GM12865 (cell line): ENCODE data around the gene YWHAQ.

Experiments
- DNase-seq: peaks from one replicate; pipeline ENCODE4 v3.0.0; 2010; ENCODE audit warnings: low read depth
- H3K4me3 ChIP-seq: 2 replicates; pipeline ENCODE4 v1.5.1; 2011; ENCODE audit warnings: mild to moderate bottlenecking, low read depth, low read length, control low read depth
- TF ChIP-seq, protein P1 (sequence below): IDR thresholded peaks from 2 replicates; pipeline ENCODE4 v1.5.1; 2011; ENCODE audit warnings: low read length, control low read depth, low read depth, inconsistent platforms; ENCODE audit not compliant: insufficient read depth; ENCODE audit errors: missing control alignments

Gene YWHAQ

GRCh38 chr2:9673914-9674481, 43.2 kb upstream of the YWHAQ start:
- H3K4me3 ChIP-seq: no peak overlapping the region
- DNase-seq: no peak
- TF ChIP-seq, protein P1, sequence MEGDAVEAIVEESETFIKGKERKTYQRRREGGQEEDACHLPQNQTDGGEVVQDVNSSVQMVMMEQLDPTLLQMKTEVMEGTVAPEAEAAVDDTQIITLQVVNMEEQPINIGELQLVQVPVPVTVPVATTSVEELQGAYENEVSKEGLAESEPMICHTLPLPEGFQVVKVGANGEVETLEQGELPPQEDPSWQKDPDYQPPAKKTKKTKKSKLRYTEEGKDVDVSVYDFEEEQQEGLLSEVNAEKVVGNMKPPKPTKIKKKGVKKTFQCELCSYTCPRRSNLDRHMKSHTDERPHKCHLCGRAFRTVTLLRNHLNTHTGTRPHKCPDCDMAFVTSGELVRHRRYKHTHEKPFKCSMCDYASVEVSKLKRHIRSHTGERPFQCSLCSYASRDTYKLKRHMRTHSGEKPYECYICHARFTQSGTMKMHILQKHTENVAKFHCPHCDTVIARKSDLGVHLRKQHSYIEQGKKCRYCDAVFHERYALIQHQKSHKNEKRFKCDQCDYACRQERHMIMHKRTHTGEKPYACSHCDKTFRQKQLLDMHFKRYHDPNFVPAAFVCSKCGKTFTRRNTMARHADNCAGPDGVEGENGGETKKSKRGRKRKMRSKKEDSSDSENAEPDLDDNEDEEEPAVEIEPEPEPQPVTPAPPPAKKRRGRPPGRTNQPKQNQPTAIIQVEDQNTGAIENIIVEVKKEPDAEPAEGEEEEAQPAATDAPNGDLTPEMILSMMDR: no peak

- no peak for DNase-seq
- no peak overlapping the region for H3K4me3 ChIP-seq
- TF ChIP-seq, protein P1: no peak
These were observed 38.0 kb upstream of the YWHAQ start for GRCh38 chr2:9668687-9669345.

- TF ChIP-seq, protein P1: no peak
- H3K4me3 ChIP-seq: no peak overlapping the region
- DNase-seq: no peak
These were observed 37.0 kb upstream of the YWHAQ start for GRCh38 chr2:9667826-9668225.

DNA sequence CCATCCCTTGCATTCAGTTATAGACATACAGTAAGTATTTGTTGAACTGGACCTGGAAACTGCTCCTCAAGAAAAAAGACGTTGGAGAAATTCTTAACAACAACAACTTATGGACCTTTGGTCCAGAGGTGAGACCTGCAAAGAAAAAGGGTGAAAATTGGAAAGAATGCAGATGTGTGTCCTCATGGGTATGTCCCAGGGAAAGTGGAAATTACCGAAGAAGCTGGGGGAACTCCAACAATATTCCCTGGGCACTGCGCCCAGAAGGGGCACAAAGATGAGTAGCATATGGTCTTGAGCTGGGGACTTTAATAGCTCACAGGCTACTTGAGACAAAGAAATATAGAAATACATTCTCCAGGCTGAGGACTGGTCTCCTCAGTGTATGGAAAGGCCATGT, 35.5 kb upstream of the YWHAQ start:
- H3K4me3 ChIP-seq: no peak overlapping the region
- TF ChIP-seq, protein P1: no peak
- no peak for DNase-seq

- H3K4me3 ChIP-seq: no peak overlapping the region
- TF ChIP-seq, protein P1: no peak
- DNase-seq: no peak
These were observed 35.1 kb upstream of the YWHAQ start for GRCh38 chr2:9665898-9666297.

GRCh38 chr2:9664365-9664764, 33.6 kb upstream of the YWHAQ start:
- TF ChIP-seq, protein P1: no peak
- no peak overlapping the region for H3K4me3 ChIP-seq
- DNase-seq: no peak
